Measurements from ENCODE around the gene CDH8.

CDH8 gene

DNA sequence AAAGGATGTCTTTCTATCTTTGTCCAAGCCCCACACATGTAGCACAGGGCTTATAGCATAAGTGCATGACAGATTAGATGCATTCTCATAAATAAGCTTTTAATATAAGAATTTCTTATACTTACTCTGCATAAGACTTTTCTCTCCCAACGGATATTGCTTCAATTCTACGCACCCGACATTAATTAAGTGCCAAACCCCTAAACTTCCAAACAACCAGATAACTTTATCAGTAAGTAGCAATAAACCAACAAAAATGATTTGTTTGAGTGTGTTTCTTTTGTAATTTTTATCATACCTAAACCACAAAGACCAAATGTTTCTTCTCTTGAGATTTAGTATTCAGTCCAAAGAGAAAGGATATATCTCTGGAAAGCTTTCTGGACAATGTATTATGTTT lies 391.5 kb downstream of the CDH8 start:
- DNase-seq (ENCODE audit: low spot score), result no peak
- CTCF ChIA-PET, result no interaction called here
- H3K27ac ChIP-seq, result no peak overlapping the region
- POLR2A ChIA-PET (ENCODE audit: low non-redundant PET), result no interaction called here
- TF ChIP-seq, protein P1, sequence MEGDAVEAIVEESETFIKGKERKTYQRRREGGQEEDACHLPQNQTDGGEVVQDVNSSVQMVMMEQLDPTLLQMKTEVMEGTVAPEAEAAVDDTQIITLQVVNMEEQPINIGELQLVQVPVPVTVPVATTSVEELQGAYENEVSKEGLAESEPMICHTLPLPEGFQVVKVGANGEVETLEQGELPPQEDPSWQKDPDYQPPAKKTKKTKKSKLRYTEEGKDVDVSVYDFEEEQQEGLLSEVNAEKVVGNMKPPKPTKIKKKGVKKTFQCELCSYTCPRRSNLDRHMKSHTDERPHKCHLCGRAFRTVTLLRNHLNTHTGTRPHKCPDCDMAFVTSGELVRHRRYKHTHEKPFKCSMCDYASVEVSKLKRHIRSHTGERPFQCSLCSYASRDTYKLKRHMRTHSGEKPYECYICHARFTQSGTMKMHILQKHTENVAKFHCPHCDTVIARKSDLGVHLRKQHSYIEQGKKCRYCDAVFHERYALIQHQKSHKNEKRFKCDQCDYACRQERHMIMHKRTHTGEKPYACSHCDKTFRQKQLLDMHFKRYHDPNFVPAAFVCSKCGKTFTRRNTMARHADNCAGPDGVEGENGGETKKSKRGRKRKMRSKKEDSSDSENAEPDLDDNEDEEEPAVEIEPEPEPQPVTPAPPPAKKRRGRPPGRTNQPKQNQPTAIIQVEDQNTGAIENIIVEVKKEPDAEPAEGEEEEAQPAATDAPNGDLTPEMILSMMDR (conservative IDR thresholded peaks at IDR 0.05; ENCODE audit: low read depth), result no peak

DNA sequence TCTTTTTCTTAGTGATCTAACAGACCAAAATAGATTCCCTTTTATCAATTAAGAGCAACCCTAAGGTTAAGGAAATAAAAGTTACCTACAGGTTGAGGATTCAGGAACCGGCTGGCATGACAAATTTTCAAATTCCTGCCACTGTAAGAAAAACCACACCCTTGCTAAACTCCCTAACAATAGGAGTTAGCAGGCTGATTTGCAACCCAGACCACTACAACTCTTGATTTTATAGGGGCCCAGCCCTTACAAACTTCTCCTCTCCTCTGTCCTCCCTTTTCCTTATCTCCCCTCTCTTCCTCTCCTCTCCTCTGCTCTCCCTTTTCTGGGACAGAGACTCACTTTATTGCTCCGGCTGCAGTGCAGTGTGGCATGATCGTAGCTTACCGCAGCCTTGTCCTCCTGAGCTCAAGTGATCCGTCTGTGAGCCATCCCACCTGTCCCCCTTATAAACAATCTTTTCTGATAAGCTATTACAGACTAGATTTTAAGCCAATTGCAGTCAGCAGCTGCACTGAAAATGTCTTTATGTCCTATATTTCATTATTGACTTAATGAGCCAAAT lies 418.9 kb downstream of the CDH8 start:
- TF ChIP-seq, protein P1 (conservative IDR thresholded peaks at IDR 0.05; ENCODE audit: low read depth), result no peak
- DNase-seq (ENCODE audit: low spot score), result no peak
- no peak overlapping the region for H3K27ac ChIP-seq
- POLR2A ChIA-PET (ENCODE audit: low non-redundant PET), result no interaction called here
- CTCF ChIA-PET, result interaction anchor here (0.6 kb wide), 1 partner anchor 127 kb away, joined by 3 read pairs; no protein-coding TSS in a partner anchor

DNA sequence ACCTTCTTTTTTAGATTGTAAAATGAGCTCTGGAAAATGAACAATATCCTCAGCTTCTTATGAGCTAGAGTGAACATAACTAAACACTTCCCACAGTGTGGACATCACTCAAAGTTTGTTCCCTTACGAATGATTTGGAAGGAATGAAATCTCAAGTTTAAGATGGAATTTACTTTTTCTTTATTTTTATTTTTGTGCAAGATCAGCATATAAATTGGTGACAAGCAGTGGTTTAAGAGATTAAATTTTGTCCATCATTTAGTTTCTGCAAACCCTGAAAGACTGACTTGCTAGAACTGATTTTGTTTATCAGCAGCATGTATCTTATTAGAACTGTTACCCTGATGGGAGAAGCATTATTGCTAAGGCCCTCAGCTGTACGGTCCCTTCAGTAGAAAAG lies 420.1 kb downstream of the CDH8 start:
- TF ChIP-seq, protein P1 (conservative IDR thresholded peaks at IDR 0.05; ENCODE audit: low read depth), result no peak
- ChIA-PET POLR2A (ENCODE audit: low non-redundant PET) (no interaction called here), CTCF (no interaction called here)
- no peak for DNase-seq (ENCODE audit: low spot score)
- no peak overlapping the region for H3K27ac ChIP-seq

DNA sequence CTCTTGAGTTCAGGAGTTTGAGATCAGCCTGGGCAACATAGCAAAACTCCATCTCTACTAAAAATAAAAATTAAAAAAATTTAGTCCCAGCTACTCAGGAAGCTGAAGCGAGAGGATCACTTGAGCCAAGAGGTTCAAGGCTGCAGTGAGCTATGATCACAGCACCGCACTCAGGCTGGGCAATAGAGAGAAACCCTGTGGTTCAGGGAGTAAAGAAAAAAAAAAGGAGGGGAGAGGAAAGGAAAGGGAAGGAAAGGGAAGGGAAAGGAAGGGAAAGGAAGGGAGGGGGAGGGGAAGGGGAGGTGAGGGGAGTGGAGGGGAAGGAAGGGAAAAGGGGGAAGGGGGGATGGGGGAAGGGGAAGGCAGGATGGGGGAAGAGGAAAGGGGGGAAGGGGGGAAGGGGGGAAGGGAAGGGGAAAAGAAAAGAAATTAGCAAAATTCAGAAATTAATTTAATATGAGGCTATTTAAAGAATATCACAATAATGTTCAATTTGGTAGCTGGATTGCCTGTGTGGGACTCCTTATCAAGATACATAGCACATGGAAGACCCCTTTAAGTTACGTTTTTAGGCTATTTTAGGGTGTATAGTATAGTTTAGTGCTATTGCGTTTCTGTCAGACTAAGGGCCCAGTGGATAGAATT lies 424.3 kb downstream of the CDH8 start:
- ChIA-PET POLR2A (ENCODE audit: low non-redundant PET) (no interaction called here), CTCF (interaction anchor here (0.5 to 0.6 kb wide), 2 partner anchors 125 to 1220 kb away, joined by 4 read pairs; no protein-coding TSS in a partner anchor)

DNA sequence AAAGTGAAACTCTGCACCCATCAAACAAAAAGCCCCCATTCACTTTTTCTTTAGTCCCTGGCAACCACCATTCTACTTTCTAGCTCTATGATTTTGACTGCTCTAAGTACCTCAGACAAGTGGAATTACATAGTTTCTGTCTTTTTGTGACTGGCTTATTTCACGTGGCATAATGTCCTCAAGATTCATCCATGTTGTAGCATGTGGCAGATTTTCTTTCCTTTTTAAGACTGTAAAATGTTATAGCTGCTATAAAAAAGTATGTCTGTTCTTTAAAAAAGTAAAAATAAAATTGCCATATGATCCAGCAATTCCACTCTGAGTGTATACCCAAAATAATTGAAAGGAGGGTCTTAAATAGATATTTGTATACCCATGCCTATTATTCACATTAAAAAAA lies 429.7 kb downstream of the CDH8 start:
- TF ChIP-seq, protein P1 (conservative IDR thresholded peaks at IDR 0.05; ENCODE audit: low read depth), result no peak
- ChIA-PET CTCF (no interaction called here), POLR2A (ENCODE audit: low non-redundant PET) (no interaction called here)
- H3K27ac ChIP-seq, result no peak overlapping the region
- no peak for DNase-seq (ENCODE audit: low spot score)

More for the DNA sequence above, 424.3 kb downstream of the CDH8 start:
- TF ChIP-seq, protein P1 (conservative IDR thresholded peaks at IDR 0.05; ENCODE audit: low read depth), result no peak
- no peak for DNase-seq (ENCODE audit: low spot score)
- no peak overlapping the region for H3K27ac ChIP-seq

Data from RWPE1 (cell line).